Measurements from ENCODE around the gene PIK3CA.

DNA sequence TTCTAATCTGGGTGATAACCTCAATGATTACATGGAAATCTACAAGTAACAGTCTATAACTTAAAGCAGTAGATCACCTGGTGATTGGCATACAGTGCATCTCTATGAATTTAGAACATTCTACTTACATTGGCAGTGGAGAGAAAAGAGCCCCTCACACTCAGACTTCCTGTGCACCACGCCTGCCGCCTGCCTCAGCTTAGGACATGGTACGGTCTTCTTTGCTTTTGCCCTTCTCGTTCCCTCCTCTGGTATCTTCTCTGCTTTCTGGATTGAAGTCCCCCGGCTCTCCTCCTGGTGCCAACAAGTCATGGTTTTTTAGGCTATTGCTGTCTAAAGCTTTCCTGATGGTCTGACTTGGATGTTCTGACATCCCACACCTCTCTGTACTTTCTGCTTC lies 110.7 kb downstream of the PIK3CA start:
- TF ChIP-seq, protein P1, sequence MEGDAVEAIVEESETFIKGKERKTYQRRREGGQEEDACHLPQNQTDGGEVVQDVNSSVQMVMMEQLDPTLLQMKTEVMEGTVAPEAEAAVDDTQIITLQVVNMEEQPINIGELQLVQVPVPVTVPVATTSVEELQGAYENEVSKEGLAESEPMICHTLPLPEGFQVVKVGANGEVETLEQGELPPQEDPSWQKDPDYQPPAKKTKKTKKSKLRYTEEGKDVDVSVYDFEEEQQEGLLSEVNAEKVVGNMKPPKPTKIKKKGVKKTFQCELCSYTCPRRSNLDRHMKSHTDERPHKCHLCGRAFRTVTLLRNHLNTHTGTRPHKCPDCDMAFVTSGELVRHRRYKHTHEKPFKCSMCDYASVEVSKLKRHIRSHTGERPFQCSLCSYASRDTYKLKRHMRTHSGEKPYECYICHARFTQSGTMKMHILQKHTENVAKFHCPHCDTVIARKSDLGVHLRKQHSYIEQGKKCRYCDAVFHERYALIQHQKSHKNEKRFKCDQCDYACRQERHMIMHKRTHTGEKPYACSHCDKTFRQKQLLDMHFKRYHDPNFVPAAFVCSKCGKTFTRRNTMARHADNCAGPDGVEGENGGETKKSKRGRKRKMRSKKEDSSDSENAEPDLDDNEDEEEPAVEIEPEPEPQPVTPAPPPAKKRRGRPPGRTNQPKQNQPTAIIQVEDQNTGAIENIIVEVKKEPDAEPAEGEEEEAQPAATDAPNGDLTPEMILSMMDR (IDR thresholded peaks at IDR 0.05) = no peak
- TF ChIP-seq POLR2A (IDR thresholded peaks at IDR 0.05) = no peak
